ENCODE measurements around the gene GBP3. TPM values are rescaled to one million over a fixed set of nuclear protein-coding genes. Genes with fewer than 3 reads are reported as not detected.

GBP3 gene
- polyA plus RNA-seq, 2 of the 4 experiments (the other 2 are of a cell fraction) = 0.98 to 1.9 TPM

DNA sequence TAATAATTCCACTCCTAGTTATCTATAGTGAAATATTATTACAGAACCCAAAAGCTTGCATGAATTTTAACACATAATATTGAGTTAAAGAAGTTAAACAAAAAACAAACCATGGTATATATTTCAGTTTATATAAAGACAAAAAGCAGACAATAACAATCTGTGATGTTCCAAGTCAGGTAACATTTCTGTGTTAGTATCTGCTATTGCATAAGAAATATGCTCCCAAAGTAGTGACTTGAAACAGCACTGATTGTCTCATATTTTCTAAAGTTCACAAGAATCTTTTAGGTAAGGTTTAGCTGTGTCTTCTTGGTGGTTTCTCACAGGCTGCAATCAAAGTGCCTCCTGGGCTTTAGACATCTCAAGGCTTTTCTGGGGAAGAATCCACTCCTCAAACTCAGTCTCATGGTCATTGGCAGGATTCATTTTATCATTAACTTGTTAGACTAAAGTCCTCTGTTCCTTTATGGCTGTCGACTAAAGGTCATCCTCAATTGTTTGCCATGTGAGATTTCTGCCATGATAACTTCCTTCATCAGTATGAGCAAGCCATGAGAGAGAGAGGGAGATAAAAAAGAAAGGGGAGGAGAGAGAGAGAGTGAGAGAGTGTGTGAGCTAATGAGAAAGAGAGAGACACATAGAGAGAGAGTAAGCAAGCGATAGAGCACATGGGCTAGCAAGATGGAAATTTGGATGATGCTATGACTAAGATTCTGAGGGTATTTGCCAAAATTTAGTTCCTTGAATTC is 22.5 kb upstream of the GBP3 start (continued):
- TF ChIP-seq, protein P1, sequence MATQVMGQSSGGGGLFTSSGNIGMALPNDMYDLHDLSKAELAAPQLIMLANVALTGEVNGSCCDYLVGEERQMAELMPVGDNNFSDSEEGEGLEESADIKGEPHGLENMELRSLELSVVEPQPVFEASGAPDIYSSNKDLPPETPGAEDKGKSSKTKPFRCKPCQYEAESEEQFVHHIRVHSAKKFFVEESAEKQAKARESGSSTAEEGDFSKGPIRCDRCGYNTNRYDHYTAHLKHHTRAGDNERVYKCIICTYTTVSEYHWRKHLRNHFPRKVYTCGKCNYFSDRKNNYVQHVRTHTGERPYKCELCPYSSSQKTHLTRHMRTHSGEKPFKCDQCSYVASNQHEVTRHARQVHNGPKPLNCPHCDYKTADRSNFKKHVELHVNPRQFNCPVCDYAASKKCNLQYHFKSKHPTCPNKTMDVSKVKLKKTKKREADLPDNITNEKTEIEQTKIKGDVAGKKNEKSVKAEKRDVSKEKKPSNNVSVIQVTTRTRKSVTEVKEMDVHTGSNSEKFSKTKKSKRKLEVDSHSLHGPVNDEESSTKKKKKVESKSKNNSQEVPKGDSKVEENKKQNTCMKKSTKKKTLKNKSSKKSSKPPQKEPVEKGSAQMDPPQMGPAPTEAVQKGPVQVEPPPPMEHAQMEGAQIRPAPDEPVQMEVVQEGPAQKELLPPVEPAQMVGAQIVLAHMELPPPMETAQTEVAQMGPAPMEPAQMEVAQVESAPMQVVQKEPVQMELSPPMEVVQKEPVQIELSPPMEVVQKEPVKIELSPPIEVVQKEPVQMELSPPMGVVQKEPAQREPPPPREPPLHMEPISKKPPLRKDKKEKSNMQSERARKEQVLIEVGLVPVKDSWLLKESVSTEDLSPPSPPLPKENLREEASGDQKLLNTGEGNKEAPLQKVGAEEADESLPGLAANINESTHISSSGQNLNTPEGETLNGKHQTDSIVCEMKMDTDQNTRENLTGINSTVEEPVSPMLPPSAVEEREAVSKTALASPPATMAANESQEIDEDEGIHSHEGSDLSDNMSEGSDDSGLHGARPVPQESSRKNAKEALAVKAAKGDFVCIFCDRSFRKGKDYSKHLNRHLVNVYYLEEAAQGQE (IDR thresholded peaks at IDR 0.05) = no peak
- TF ChIP-seq NFE2L2 (conservative IDR thresholded peaks at IDR 0.05; ENCODE audit: low read length) (no peak), ZSCAN20 (CRISPR knock-in tag; IDR thresholded peaks at IDR 0.05) (no peak)

DNA sequence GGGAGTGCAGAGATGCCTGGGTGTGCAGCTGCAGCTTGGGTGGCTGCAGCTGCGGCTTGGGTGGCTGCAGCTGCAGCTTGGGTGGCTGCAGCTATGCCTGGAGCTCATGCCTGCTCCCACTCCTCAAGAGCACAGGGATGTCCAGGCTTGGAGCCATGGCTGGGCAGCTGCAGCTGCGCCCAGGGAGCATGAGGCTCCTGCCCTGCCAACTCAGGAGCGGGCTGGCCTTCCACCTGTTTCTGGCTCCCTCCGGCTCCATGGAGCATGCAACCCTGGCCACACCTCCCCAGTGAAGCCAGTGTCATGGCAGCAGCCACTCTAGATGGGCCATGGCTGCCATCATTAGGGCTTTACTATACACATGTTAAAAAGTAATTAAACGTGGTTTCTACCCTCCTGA is 21.3 kb upstream of the GBP3 start:
- TF ChIP-seq EP300 (IDR thresholded peaks at IDR 0.05) (no peak), JUNB (IDR thresholded peaks at IDR 0.05) (no peak), RCOR1 (IDR thresholded peaks at IDR 0.05; ENCODE audit: low read depth, low read length) (no peak), KDM5A (IDR thresholded peaks at IDR 0.05) (no peak), KDM1A (IDR thresholded peaks at IDR 0.05; ENCODE audit: low read depth) (no peak), EHMT2 (IDR thresholded peaks at IDR 0.05; ENCODE audit: low read depth) (no peak), ESRRA (IDR thresholded peaks at IDR 0.05; ENCODE audit: borderline replicate concordance, low read length) (no peak), FOSL2 (IDR thresholded peaks at IDR 0.05) (no peak), FOSL2 (CRISPR knock-in tag; IDR thresholded peaks at IDR 0.05) (no peak), ZFP36 (IDR thresholded peaks at IDR 0.05; ENCODE audit: borderline replicate concordance, partially characterized antibody) (no peak), CHD2 (IDR thresholded peaks at IDR 0.05; ENCODE audit: low read length, partially characterized antibody) (no peak), RARB (CRISPR knock-in tag; IDR thresholded peaks at IDR 0.05) (no peak), NPAS2 (CRISPR knock-in tag; IDR thresholded peaks at IDR 0.05; ENCODE audit: borderline replicate concordance) (no peak)
- TF ChIP-seq, protein P2, sequence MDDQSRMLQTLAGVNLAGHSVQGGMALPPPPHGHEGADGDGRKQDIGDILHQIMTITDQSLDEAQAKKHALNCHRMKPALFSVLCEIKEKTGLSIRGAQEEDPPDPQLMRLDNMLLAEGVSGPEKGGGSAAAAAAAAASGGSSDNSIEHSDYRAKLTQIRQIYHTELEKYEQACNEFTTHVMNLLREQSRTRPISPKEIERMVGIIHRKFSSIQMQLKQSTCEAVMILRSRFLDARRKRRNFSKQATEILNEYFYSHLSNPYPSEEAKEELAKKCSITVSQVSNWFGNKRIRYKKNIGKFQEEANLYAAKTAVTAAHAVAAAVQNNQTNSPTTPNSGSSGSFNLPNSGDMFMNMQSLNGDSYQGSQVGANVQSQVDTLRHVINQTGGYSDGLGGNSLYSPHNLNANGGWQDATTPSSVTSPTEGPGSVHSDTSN (IDR thresholded peaks at IDR 0.05) = no peak
- TF ChIP-seq, protein P3, sequence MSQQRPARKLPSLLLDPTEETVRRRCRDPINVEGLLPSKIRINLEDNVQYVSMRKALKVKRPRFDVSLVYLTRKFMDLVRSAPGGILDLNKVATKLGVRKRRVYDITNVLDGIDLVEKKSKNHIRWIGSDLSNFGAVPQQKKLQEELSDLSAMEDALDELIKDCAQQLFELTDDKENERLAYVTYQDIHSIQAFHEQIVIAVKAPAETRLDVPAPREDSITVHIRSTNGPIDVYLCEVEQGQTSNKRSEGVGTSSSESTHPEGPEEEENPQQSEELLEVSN (IDR thresholded peaks at IDR 0.05; ENCODE audit: borderline replicate concordance, low read depth) = no peak
- TF ChIP-seq, protein P4, sequence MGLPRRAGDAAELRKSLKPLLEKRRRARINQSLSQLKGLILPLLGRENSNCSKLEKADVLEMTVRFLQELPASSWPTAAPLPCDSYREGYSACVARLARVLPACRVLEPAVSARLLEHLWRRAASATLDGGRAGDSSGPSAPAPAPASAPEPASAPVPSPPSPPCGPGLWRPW (IDR thresholded peaks at IDR 0.05) = no peak
- no peaks in the 10 kb centered on the region for H3K4me1 ChIP-seq
- FAIRE-seq = no peak
- ATAC-seq = no peak
- no peaks in the 10 kb centered on the region for H3K9me3 ChIP-seq
- H3K4me3 ChIP-seq = no peak overlapping the region
- ChIA-PET POLR2A (no interaction called here), CTCF (no interaction called here)
- no peak overlapping the region for H3K4me2 ChIP-seq
- no peak overlapping the region for H3K27ac ChIP-seq
- WGBS (ENCODE audit: missing lambda C conversion rate) = 61% methylated on average over 2 of the region's 5 CpGs
- DNase-seq (ENCODE audit: low read depth in 1 of 2, low spot score in 1 of 2) = no peak

DNA sequence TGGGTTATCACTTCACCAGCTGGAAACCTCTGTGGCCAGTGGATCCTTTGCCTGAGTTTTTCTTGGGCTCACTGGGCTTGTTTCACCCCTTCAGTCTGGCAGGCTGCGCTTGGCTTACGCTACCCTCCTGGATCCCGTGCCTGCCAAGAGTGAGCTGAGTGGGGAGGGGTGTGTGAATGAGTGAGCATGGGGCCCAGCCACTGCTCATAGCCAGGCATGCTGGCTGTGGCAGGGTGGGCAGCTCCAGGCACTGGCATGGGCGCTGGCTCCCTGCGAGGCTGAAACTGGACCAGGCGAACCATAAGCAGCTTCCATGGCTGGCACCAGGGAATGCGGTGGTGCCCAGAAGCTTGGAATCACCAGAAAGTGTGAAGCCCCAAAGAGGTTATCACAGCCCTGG is 19.8 kb upstream of the GBP3 start:
- H3K4me3 ChIP-seq = no peak overlapping the region
- no peak for DNase-seq (ENCODE audit: low read depth in 1 of 2, low spot score in 1 of 2)
- no peak overlapping the region for H3K27ac ChIP-seq
- FAIRE-seq = no peak
- 78% methylated on average over 7 of the region's 7 CpGs for WGBS (ENCODE audit: missing lambda C conversion rate)
- POLR2A ChIA-PET = no interaction called here
- CTCF ChIA-PET = no interaction called here
- H3K4me1 ChIP-seq = no peaks in the 10 kb centered on the region
- H3K9me3 ChIP-seq = no peaks in the 10 kb centered on the region
- no peak for ATAC-seq
- no peak for TF ChIP-seq HDAC2 (IDR thresholded peaks at IDR 0.05)
- TF ChIP-seq TP53 (CRISPR knock-in tag; IDR thresholded peaks at IDR 0.05) = no peak
- H3K4me2 ChIP-seq = no peak overlapping the region
